SKM-1 (cell line): ENCODE measurements around the gene TCAP.

Source experiments
- DNase-seq: peaks from one replicate; lab custom pipeline; 2025; ENCODE audit not compliant: unreplicated experiment; lab: John Stamatoyannopoulos, UW

Gene TCAP

DNA sequence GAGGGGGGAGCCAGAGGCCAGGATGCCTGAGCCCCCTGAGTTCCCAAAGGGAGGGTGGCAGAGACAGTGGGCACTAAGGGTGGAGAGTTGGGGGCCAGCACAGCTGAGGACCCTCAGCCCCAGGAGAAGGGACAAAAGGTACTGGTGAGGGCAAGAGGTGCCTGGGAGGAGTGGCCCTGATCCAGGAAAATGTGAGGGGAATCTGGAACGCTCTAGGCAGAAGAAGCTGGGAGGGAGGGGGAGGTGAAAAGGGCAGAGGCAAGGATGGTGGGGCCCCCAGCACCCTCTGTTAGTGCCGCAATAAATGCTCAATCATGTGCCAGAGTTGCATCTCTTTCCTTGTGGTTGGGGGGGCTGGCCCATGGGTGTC lies 1.1 kb downstream of the TCAP start:
- no peak for DNase-seq

DNA sequence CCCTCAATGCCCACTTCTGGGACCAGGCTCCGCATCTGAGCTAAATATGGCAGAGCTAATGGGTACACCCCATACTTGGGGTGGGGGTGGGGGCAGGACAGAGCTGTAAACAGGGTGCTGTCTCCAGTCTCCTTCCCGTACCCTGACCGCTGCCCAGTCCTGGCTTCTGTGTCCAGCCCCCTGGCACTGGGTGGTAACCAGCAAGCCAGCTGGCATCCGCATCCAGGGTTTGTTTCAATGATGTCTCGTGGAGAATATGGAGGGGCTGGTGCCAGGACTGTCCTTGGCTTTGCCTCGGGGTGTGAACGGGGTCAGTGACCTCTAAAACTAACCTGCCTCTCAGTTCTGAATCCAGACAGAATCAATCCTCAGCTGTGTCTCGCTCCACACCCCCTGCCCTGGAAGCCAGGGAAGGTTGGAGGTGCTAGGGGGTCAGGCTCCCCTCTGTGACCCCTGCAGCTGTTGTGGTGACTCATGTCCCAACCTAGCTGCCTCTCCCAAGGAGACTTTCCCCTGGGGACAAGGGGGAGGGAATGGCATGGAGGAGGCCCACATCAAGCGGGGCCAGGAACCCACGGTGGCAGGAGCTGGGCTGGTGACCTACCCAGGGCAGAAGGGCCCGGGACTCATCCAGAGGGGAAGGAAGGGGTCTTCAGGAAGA lies 1.6 kb downstream of the TCAP start:
- DNase-seq: no peak

DNA sequence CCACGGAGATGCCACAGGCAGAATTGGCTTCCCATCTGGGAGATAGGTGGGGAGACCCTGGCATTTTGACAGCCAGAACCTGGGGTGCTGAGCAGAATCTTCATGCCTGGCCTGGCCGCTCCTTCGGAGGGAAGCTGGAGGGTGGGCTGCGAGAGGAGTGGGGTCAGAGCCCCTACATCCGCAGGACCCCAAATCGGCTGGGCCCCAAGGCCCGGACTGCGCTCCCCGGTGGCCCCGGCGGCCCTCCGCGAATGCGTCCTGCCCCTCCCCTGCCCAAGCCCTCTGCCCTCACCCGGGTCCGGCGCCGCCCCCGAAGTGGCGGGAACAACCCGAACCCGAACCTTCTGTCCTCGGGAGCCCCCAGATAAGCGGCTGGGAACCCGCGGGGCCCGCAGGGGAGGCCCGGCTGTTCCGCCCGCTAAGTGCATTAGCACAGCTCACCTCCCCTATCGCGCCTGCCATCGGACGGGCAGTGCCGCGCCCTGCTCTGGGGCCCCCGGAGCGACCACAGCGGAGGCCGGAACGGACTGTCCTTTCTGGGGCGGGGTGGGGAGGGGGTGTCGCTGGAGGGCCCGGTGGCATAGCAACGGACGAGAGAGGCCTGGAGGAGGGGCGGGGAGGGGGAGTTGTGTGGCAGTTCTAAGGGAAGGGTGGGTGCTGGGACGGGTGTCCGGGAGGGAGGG lies 2.3 kb downstream of the TCAP start:
- DNase-seq: no peak

DNA sequence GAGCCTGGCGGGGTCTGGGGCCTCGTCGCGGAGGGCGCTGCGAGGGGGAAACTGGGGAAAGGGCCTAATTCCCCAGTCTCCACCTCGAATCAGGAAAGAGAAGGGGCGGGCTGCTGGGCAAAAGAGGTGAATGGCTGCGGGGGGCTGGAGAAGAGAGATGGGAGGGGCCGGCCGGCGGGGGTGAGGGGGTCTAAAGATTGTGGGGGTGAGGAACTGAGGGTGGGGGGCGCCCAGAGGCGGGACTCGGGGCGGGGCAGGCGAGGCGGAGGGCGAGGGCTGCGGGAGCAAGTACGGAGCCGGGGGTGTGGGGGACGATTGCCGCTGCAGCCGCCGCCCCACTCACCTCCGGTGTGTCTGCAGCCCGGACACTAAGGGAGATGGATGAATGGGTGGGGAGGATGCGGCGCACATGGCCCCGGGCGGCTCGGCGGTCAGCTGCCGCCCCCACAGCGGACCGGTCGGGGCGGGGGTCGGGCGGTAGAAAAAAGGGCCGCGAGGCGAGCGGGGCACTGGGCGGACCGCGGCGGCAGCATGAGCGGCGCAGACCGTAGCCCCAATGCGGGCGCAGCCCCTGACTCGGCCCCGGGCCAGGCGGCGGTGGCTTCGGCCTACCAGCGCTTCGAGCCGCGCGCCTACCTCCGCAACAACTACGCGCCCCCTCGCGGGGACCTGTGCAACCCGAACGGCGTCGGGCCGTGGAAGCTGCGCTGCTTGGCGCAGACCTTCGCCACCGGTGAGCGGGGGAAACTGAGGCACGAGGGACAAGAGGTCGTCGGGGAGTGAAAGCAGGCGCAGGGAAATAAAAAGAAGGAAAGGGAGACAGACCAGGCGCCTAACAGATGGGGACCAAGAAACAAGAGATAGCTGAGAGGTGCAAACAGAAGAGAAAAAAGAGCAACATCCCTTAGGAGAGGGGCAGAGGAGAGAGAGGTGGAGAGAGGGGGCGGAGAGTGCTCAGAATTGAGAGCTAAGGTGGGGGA lies 3.1 kb downstream of the TCAP start, which contains the start of gene PNMT:
Gene PNMT, plus strand, starts transcription at position 509 of the 980 bp plus-strand sequence. Its CDS starts 23 bp downstream, at position 532.
- DNase-seq: no peak

DNA sequence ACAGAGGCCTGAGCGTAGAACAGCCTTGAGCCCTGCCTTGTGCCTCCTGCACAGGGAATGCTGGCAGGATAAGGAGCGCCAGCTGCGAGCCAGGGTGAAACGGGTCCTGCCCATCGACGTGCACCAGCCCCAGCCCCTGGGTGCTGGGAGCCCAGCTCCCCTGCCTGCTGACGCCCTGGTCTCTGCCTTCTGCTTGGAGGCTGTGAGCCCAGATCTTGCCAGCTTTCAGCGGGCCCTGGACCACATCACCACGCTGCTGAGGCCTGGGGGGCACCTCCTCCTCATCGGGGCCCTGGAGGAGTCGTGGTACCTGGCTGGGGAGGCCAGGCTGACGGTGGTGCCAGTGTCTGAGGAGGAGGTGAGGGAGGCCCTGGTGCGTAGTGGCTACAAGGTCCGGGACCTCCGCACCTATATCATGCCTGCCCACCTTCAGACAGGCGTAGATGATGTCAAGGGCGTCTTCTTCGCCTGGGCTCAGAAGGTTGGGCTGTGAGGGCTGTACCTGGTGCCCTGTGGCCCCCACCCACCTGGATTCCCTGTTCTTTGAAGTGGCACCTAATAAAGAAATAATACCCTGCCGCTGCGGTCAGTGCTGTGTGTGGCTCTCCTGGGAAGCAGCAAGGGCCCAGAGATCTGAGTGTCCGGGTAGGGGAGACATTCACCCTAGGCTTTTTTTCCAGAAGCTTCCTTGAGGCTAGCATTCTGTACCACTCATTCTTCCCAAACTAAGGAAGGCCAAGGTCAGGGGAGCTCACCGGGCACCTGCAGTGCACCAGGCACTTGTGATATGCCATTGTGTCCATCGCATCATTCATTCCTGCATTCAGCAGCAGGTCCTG lies 5.0 kb downstream of the TCAP start:
- DNase-seq: no peak

DNA sequence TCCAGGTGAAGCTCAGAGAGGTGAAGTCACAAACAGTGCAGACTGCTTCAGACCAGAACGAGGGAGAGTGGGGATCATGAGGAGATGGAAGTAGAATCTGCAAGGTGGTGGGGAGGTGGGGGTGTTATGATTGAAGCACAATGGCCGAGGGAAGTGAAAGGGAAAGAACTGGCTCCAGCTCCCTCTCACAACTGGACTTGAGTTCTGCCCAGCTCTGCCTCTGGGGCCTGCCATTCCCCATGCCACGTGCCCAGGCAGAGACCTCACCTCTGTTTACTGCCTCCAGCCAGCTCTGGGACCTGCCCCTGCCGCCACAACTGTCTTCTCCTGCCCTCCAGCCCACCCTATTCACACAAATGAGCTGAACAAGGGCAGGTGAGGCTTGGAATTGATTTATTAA lies 5.6 kb downstream of the TCAP start:
- no peak for DNase-seq

DNA sequence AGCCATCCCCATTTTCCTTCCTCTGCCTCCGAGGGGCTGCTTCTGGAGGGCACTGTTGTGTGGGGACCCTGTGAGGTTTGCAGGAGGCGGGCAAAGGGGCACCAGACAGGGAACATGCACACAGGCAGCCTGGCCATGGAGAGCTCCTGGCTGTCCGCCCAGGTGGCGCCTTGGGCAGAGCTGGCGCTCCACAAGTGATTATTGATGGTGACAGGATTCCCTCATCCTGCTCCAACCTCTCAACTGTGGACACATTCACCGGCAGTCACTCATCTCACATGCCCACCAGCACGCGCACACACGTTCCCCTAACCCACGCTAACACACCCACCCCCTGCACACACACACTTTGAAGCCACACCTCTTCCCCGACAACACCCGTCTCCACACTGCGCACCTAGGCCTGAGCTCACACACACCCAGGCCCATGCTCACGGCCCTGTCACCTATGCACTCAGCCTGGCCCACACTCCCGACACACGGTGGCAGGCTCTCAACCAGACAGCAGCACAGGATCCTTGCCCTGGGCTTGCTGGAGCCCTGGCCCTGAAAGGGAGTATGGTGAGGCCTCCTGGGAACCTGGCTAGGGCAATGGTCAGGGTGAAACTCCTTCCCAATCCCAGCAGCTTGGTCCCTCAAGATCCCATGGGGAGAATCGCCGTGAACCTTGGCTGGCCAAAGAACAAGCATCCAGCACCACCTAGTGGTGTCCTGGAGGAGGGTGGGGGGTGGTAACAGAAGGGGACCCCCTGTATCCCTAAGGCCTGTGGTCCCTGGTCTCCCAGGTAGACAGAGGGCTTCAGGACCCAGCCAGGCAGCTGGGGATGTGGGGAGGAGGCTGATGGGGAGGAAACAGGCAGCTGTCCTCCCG lies 6.7 kb downstream of the TCAP start:
- no peak for DNase-seq

DNA sequence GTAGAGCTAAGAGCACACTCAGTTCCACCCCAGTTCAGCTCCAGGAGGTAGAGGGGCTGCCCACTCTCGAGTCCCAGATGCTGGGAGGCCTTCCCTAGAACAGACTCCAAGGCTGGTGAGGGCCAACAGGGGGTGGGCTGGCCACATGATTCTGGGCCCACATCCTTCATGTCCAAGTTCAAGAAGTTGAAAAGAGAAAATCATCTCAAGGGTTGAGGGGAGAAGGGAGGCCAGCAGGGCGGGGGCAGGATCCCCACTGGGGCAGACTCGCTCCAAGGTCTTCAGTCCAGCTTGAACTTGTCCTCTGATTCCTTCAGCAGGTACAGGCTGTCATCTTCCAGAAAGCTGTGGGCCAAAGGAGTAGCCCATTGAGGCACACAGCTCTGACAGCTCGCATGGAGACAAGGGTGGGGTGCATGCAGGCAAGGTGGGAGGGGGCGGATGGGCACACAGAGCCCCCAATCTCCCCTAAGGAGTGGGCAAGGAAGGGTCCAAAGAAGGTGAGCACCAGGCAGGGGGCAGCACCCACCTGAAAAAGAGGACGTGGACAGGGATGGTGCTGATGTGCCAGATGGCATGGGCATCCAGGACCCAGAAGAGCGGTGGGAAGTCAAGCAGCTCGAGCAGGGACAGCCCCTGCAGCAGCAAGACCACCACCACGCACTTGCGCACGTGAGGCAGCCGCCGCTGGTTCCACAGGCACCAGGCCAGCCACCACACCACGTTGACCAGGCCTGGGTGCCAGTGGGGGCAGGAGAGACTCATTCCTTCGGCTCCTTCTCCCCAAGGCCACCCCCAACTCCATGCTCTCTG lies 7.6 kb downstream of the TCAP start:
- DNase-seq: no peak

DNA sequence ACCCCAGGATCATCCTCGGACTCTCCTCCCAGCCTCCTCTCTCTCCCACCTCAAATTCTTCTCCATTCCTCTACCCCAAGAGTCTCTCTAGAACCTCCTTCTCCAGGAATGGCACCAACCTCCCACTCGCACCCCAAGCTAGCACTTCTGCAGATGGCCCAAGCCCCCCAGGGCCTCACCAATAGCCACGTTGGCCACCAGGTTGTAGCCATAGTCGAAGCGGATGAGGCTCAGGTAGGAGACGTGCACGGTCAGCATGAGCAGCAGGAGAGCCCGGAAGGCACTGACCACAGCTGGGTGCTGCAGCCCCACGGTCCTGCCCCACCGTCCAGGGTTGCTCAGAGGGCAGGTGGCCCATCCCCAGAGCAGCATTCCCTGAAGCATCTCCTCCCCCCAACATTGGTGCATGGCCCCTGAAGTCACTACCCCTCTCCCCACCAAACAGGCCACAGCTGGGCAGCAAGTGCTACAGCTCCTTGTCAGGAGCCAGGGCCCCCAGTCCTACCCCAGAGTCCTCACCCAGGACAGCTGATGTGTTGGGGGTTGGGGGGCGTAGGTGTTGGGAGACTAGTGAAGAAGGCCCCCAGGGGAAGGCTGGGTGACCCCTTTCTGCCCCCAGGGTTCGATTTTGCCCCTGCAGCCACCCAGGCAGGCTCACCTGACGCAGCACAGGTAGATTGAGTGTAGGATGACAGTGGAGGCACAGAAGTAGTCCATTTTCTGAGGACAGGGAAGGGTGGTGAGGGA lies 8.4 kb downstream of the TCAP start:
- DNase-seq: no peak

DNA sequence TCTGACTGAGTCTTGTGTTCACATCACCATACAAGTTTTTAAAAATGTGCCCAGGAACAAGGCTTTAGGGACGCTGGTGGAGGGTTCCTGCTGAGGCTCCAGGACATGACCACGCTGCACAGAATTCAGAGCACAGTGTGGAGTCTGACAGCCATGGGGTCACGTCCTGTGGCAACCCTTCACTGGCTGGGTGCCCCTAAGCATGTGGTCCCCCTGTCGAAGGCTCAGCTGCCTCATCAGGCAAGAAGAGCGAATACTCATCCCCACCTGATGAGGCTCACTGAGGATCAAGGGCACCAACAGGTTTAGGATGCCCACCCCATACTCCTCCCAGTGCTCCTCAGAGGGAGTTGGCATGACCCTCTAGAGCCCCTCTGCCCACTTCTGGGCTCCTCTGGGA lies 9.0 kb downstream of the TCAP start:
- DNase-seq: no peak

DNA sequence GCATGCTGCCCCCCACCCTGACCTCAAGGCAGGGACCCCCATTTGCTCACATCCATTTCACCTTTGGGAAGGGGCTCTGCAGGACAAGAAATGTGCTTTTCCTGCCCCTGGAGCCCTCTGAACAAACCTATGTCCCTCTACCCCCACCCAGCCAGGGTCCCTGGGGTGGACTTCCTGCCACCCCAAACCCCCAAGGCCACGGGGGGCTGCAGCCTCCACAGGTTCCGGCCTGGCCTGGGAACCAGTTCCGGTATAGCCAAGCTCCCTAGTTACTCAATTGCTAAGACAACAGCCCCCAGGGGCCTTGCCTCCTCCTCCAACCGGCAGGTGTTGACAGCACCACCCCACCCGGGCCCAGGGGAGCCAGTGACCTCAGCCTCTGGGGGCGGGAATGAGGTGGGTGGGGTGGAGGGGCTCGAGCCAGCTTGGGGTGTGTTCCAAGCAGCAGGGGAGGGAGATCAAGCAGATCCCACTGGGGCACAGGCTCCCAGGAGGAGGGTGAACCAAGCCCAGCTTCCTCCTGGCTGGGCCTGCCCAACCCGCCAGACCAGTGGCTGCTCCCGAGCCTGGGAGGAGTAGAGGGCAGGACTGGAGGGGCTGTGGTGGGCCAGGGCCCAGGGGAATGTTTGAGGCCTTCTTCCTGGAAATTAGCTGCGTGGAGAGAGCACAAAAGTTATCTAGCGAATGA lies 9.7 kb downstream of the TCAP start:
- no peak for DNase-seq

DNA sequence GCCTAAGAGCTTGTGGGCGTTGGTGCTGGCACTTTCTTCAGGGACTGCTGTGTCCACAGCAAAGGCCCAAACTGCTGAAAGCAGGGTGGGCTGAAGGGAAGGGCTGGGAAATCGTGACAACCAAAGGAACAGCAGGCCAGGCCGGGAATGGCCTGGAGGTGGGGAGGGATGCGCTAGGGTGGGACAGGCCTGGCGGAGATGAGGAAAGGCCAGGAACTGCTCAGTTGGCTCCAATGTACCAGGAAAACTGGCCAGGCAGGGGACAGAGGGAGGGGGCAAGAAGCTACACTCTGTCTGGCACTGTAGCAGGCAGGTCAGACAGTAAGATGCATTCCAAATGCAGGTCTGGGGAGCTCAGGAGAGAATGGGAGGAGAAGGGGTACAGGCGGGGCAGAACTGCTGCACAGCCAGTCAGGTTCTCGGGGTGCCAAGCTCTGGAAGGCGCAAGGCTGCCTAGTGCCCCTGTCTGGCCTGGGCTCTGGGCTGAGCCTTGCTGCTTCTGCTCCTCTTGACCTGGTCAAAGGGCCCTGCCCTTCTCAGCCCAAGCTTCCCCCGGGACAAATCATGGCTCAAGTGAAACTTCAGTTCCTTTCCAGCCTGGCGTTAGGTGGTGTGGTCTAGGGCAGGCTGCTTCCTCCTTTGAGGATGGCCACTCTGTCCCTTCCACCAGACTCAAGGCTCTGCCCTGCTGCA lies 10.4 kb downstream of the TCAP start:
- no peak for DNase-seq

DNA sequence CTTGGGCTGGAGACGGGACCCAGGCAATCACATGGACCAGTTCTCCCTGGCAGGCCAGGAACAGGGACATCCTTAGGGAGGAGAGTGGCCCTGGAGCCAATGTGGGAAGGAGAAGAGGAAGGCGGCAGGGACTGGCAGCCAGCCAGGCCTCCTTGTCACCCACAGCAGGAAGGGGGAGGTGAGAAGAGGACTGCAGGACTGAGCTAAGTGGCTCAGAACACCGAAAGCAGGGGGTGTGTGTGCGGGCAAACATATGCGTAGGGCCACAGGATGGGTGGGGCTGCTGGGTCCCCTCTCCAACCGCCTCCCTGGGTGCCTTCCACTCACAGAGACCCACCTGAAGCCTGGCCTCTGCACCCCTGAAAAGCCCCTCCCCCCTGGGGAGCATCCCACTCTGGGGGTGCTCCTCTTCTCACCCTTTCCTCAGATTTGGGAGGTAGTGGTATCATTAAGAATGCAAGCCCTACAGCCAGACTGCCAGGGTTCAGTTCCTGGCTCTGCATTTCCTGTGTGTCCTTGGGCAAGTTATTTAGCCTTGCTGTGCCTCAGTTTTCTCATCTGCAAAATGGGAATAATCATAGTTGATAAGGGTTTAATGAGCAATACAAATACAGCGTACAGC lies 11.2 kb downstream of the TCAP start:
- no peak for DNase-seq

DNA sequence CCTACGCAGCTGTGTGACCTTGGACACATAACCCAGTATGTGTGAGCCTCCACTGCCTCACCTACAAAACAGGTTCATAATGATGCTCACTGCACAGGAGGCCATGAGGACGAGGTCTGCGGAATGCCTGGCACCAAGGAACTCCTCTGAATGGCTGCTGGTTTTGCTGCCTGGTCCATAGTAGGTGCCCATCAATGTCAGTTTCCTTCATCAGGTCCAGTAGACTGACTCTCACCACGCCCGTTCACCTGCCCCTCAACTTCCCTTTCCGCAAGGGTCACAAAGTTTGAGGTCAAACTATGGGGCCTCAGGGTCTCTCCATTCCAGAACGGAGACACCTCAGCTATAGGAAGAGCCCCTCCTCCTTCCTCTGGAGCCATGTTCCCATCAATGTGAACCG lies 11.9 kb downstream of the TCAP start:
- no peak for DNase-seq

DNA sequence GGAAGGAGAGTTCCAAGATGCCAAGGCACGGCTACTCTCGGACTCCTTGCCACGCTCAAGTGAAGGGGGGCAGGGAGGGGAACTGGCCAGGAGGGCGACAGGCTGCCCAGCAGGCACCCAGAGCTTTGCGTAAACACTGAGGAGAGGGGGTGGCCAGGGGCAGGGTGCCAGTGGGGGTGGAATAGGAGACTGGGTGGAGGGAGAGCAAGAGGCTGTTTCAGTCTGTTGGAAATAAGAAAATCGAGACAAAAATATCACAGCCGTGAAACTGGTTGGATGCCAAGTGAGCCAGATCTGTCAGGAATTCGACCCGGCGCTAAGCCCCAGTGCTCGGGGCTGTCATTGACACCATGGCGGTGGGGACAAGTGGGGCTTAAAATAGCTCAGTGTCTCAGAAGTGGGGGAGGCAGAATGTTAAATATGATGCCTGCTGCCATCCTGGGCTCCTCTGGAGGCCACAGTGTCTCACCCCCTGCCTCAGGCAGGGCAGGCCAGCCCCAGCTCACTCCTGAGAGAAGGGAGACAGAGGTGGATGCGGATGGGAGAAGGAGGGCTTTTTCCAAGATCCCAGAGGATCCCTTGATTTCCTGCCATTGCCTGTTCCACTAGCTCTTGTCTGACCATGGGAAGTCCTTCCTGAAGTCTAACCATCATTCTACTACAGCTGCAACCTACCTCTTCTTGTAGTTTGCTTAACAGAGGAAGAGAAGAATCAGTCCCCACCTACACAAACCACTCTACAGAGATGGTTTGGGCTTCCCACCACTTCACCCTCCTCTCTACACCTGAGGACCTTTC lies 12.6 kb downstream of the TCAP start:
- no peak for DNase-seq
